Mesenchymal stem cell (in vitro differentiated cells and primary cell): ENCODE measurements around the gene STAM2.

Source experiments
- DNase-seq: peaks from one replicate; pipeline ENCODE4 v3.0.0-alpha.2; 2013
- H2AFZ ChIP-seq: one replicate; pipeline ENCODE4 v1.6.1; 2013; ENCODE audit warnings: low read depth, mild to moderate bottlenecking, control low read depth, inconsistent platforms, low read length, moderate library complexity
- H2AK5ac ChIP-seq: 2 replicates; pipeline ENCODE4 v1.6.1; 2013; ENCODE audit warnings: low read length, moderate library complexity, mild to moderate bottlenecking, inconsistent platforms; ENCODE audit not compliant: severe bottlenecking
- H2BK120ac ChIP-seq: one replicate; pipeline ENCODE4 v1.6.1; 2013; ENCODE audit warnings: low read depth, mild to moderate bottlenecking, inconsistent platforms, low read length, moderate library complexity
- H2BK12ac ChIP-seq, 2 experiments: one replicate each; pipeline ENCODE4 v1.6.1; 2013; ENCODE audit warnings: inconsistent platforms in 2 of 2, low read length in 2 of 2, mild to moderate bottlenecking in 2 of 2, moderate library complexity in 2 of 2, control low read depth in 1 of 2
- H2BK15ac ChIP-seq: one replicate; pipeline ENCODE4 v1.6.1; 2013; ENCODE audit warnings: mild to moderate bottlenecking, low read depth, inconsistent platforms; ENCODE audit not compliant: poor library complexity, severe bottlenecking
- H2BK5ac ChIP-seq: 2 replicates; pipeline ENCODE4 v1.6.1; 2013; ENCODE audit warnings: low read depth, mild to moderate bottlenecking, low read length, control low read depth, inconsistent platforms; ENCODE audit not compliant: poor library complexity, severe bottlenecking
- H3K14ac ChIP-seq, 2 experiments: one replicate each; pipeline ENCODE4 v1.6.1; 2013; ENCODE audit warnings: inconsistent platforms in 2 of 2, low read length in 2 of 2, control low read depth in 1 of 2, mild to moderate bottlenecking in 1 of 2, moderate library complexity in 1 of 2
- H3K18ac ChIP-seq, 2 experiments: one replicate each; pipeline ENCODE4 v1.6.1; 2013; ENCODE audit warnings: inconsistent platforms in 2 of 2, low read length in 2 of 2, control low read depth in 1 of 2, low read depth in 1 of 2, mild to moderate bottlenecking in 1 of 2
- H3K23ac ChIP-seq, 2 experiments: one replicate each; pipeline ENCODE4 v1.6.1; 2013; ENCODE audit warnings: inconsistent platforms in 2 of 2, low read length in 2 of 2, mild to moderate bottlenecking in 2 of 2, moderate library complexity in 2 of 2, control low read depth in 1 of 2
- H3K27ac ChIP-seq: 2 replicates; pipeline ENCODE4 v1.5.1; 2013; ENCODE audit warnings: mild to moderate bottlenecking, moderate library complexity, low read length, control low read depth, inconsistent platforms; ENCODE audit not compliant: poor library complexity, severe bottlenecking
- H3K27me3 ChIP-seq, 2 experiments: 2 replicates each; pipeline versions ENCODE4 v1.6.1 to v1.7.0; 2013; ENCODE audit warnings: low read length in 2 of 2, mild to moderate bottlenecking in 2 of 2, moderate library complexity in 2 of 2, control low read depth in 1 of 2, inconsistent platforms in 1 of 2; ENCODE audit not compliant: control insufficient read depth in 1 of 2, insufficient read depth in 1 of 2
- H3K36me3 ChIP-seq, 2 experiments: 2 replicates each; pipeline versions ENCODE4 v1.6.1 to v1.7.0; 2013; ENCODE audit warnings: low read length in 2 of 2, control low read depth in 1 of 2, inconsistent platforms in 1 of 2, low read depth in 1 of 2, mild to moderate bottlenecking in 1 of 2; ENCODE audit not compliant: insufficient read depth in 2 of 2, control insufficient read depth in 1 of 2
- H3K4ac ChIP-seq, 2 experiments: one replicate each; pipeline ENCODE4 v1.6.1; 2013; ENCODE audit warnings: inconsistent platforms in 2 of 2, low read length in 2 of 2, mild to moderate bottlenecking in 2 of 2, moderate library complexity in 2 of 2, control low read depth in 1 of 2, low read depth in 1 of 2
- H3K4me1 ChIP-seq: 2 replicates; pipeline ENCODE4 v1.6.1; 2013; ENCODE audit warnings: low read depth, low read length, control low read depth; ENCODE audit not compliant: control insufficient read depth, insufficient read depth
- H3K4me2 ChIP-seq: 2 replicates; pipeline ENCODE4 v1.6.1; 2013; ENCODE audit warnings: low read length, mild to moderate bottlenecking, inconsistent platforms; ENCODE audit not compliant: poor library complexity, severe bottlenecking
- H3K4me3 ChIP-seq, 2 experiments: 2 replicates each; pipeline versions ENCODE4 v1.5.1 to v1.7.0; 2013; ENCODE audit warnings: low read length in 2 of 2, mild to moderate bottlenecking in 2 of 2, control low read depth in 1 of 2, low read depth in 1 of 2; ENCODE audit not compliant: insufficient read depth in 1 of 2
- H3K79me1 ChIP-seq: replicated peaks from 2 replicates; pipeline ENCODE4 v1.6.1; 2013; ENCODE audit warnings: mild to moderate bottlenecking, control low read depth, low read length, inconsistent platforms; ENCODE audit not compliant: poor library complexity, severe bottlenecking
- H3K9ac ChIP-seq: 2 replicates; pipeline ENCODE4 v1.7.0; 2013; ENCODE audit warnings: mild to moderate bottlenecking, low read length, moderate library complexity
- H3K9me3 ChIP-seq: 2 replicates; pipeline ENCODE4 v1.7.0; 2013; ENCODE audit warnings: mild to moderate bottlenecking, low read length; ENCODE audit not compliant: control insufficient read depth
- H4K8ac ChIP-seq: one replicate; pipeline ENCODE4 v1.6.1; 2013; ENCODE audit warnings: inconsistent platforms, mild to moderate bottlenecking, low read length, moderate library complexity
- H4K91ac ChIP-seq: one replicate; pipeline ENCODE4 v1.6.1; 2013; ENCODE audit warnings: mild to moderate bottlenecking, low read length, inconsistent platforms
- WGBS: methylation state at CpG from one replicate; pipeline ENCODE4 v1.1.7; 2013; ENCODE audit warnings: mixed read lengths; 5-methylcytosine and 5-hydroxymethylcytosine counted together

Gene STAM2

GRCh38 chr2:152097801-152098495, 77.6 kb downstream of the STAM2 start:
- no peak overlapping the region for H4K91ac ChIP-seq
- peak overlapping the region; percentile 55 to 76 for H3K4me3 ChIP-seq
- peak overlapping the region; percentile 75 for H3K9ac ChIP-seq
- DNase-seq, result peak; percentile 47
- H3K27me3 ChIP-seq, result peaks cover 48 to 54% of the 10 kb centered on the region in 2 experiments
- H2AK5ac ChIP-seq, result no peak overlapping the region
- no peak overlapping the region for H3K4ac ChIP-seq
- no peaks in the 10 kb centered on the region for H3K79me1 ChIP-seq
- H3K27ac ChIP-seq, result no peak overlapping the region
- H3K14ac ChIP-seq, result no peak overlapping the region
- H2BK12ac ChIP-seq, result no peak overlapping the region
- H3K23ac ChIP-seq, result no peak overlapping the region
- H3K9me3 ChIP-seq, result no peaks in the 10 kb centered on the region
- no peak overlapping the region for H2BK120ac ChIP-seq
- no peaks in the 10 kb centered on the region for H3K36me3 ChIP-seq
- H3K4me1 ChIP-seq, result peaks cover 19% of the 10 kb centered on the region
- no peak overlapping the region for H2BK15ac ChIP-seq
- under 1% methylated on average over 39 of the region's 52 CpGs for WGBS
- no peak overlapping the region for H3K18ac ChIP-seq
- no peak overlapping the region for H4K8ac ChIP-seq
- peak overlapping the region; percentile 97 for H3K4me2 ChIP-seq
- H2BK5ac ChIP-seq, result no peak overlapping the region
- no peak overlapping the region for H2AFZ ChIP-seq

GRCh38 chr2:152097290-152097800, 78.2 kb downstream of the STAM2 start:
- peak overlapping the region; percentile 97 for H3K4me2 ChIP-seq
- no peak overlapping the region for H2BK12ac ChIP-seq
- WGBS, result 15% methylated on average over 13 of the region's 13 CpGs
- H3K27ac ChIP-seq, result no peak overlapping the region
- no peak overlapping the region for H3K4ac ChIP-seq
- H2BK15ac ChIP-seq, result no peak overlapping the region
- no peak overlapping the region for H2BK5ac ChIP-seq
- H2AK5ac ChIP-seq, result no peak overlapping the region
- no peak overlapping the region for H2BK120ac ChIP-seq
- H2AFZ ChIP-seq, result no peak overlapping the region
- no peak for DNase-seq
- no peak overlapping the region for H3K23ac ChIP-seq
- no peak overlapping the region for H3K14ac ChIP-seq
- no peaks in the 10 kb centered on the region for H3K79me1 ChIP-seq
- H3K4me3 ChIP-seq, result peak overlapping the region in 1 of 2 experiments; percentile 76
- H4K91ac ChIP-seq, result no peak overlapping the region
- H3K9ac ChIP-seq, result peak overlapping the region; percentile 75
- H3K4me1 ChIP-seq, result peaks cover 19% of the 10 kb centered on the region
- H3K9me3 ChIP-seq, result no peaks in the 10 kb centered on the region
- no peak overlapping the region for H4K8ac ChIP-seq
- no peak overlapping the region for H3K18ac ChIP-seq
- no peaks in the 10 kb centered on the region for H3K36me3 ChIP-seq
- H3K27me3 ChIP-seq, result peaks cover 47 to 53% of the 10 kb centered on the region in 2 experiments

GRCh38 chr2:152095146-152095545, 80.4 kb downstream of the STAM2 start:
- H3K79me1 ChIP-seq, result no peaks in the 10 kb centered on the region
- DNase-seq, result no peak
- H3K4me1 ChIP-seq, result peaks cover 19% of the 10 kb centered on the region
- no peak overlapping the region for H4K8ac ChIP-seq
- no peak overlapping the region for H2AFZ ChIP-seq
- no peak overlapping the region for H3K14ac ChIP-seq
- H2BK15ac ChIP-seq, result no peak overlapping the region
- H3K4me2 ChIP-seq, result no peak overlapping the region
- peaks cover 27 to 35% of the 10 kb centered on the region in 2 experiments for H3K27me3 ChIP-seq
- H3K4me3 ChIP-seq, result no peak overlapping the region
- H3K9me3 ChIP-seq, result no peaks in the 10 kb centered on the region
- no peak overlapping the region for H3K9ac ChIP-seq
- H3K4ac ChIP-seq, result no peak overlapping the region
- H3K36me3 ChIP-seq, result no peaks in the 10 kb centered on the region
- no peak overlapping the region for H3K27ac ChIP-seq
- H2BK5ac ChIP-seq, result no peak overlapping the region
- no peak overlapping the region for H2BK120ac ChIP-seq
- no peak overlapping the region for H2BK12ac ChIP-seq
- no peak overlapping the region for H4K91ac ChIP-seq
- WGBS, result no CpG with 5 or more reads among the region's 1 CpG
- H3K23ac ChIP-seq, result no peak overlapping the region
- no peak overlapping the region for H2AK5ac ChIP-seq
- no peak overlapping the region for H3K18ac ChIP-seq

GRCh38 chr2:152094014-152094413, 81.5 kb downstream of the STAM2 start:
- Histone ChIP-seq H3K4me3 (no peak overlapping the region), H2BK15ac (no peak overlapping the region), H4K8ac (no peak overlapping the region), H3K27ac (no peak overlapping the region), H2BK12ac (no peak overlapping the region), H3K9ac (no peak overlapping the region), H2AK5ac (no peak overlapping the region), H2BK120ac (no peak overlapping the region), H3K14ac (no peak overlapping the region), H3K23ac (no peak overlapping the region), H3K4me2 (no peak overlapping the region), H3K18ac (no peak overlapping the region), H2BK5ac (no peak overlapping the region), H2AFZ (no peak overlapping the region), H3K36me3 (no peaks in the 10 kb centered on the region), H3K4ac (no peak overlapping the region), H3K27me3 (peaks cover 26 to 29% of the 10 kb centered on the region in 2 experiments), H3K9me3 (no peaks in the 10 kb centered on the region), H4K91ac (no peak overlapping the region), H3K4me1 (peaks cover 14% of the 10 kb centered on the region), H3K79me1 (no peaks in the 10 kb centered on the region)
- 94% methylated on average over 2 of the region's 2 CpGs for WGBS
- no peak for DNase-seq
